NCI-H82 (cell line): ENCODE results near the gene POLR3E.
A peak's percentile ranks its signal among the peaks of the same experiment; 100 is the strongest.
"Not testable (repeated sequence)": the region's sequence is repeated elsewhere in the genome, so short reads cannot be mapped to it uniquely, and the experiment has no call there.

Experiments
- DNase-seq: peaks from one replicate; lab custom pipeline; 2025; lab: John Stamatoyannopoulos, UW

Gene POLR3E

GRCh38 chr16:22335668-22336246 is 38.5 kb downstream of the POLR3E start:
- DNase-seq: no peak

DNA sequence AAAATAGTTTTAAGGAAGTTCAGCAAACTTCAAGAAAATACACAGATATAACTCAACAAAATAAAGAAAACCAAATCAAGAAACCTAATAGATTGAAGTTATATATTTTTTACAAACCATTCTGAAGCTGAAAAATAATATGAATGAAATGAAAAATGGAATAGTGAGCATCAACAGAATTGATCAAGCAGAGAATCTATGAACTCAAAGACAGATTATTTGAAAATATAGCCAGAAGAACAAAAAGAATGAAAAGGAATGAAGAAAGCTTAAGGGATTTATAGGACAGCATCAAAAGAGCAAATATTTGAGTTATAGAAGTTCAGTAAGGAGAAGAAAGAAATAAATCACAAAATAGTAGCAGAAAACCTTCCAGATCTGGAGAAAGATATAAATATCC is 39.4 kb downstream of the POLR3E start:
- DNase-seq: no peak

- DNase-seq: peak; percentile 7
Measured at GRCh38 chr16:22337045-22337444, 39.8 kb downstream of the POLR3E start.

GRCh38 chr16:22337849-22338635 is 40.8 kb downstream of the POLR3E start:
- DNase-seq: peak; percentile 73

- DNase-seq: no peak
Measured at GRCh38 chr16:22340945-22341344, 43.7 kb downstream of the POLR3E start.

DNA sequence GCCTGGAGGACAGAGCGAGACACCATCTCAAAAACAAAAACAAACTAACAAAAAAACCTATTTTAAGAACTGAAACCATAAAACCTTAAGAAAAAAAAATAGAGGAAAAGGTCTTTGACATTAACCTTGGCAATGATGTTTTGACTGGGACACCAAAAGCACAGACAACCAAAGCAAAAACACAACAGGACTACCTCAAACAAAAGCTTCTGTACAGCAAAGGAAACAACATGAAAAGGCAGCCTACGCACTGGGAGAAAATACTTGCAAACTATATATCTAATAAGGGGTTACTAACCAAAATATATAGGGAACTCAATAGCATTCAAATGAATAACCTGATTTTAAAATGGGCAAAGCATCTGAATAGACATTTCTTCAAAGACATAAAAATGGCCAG is 44.9 kb downstream of the POLR3E start:
- DNase-seq: no peak

DNA sequence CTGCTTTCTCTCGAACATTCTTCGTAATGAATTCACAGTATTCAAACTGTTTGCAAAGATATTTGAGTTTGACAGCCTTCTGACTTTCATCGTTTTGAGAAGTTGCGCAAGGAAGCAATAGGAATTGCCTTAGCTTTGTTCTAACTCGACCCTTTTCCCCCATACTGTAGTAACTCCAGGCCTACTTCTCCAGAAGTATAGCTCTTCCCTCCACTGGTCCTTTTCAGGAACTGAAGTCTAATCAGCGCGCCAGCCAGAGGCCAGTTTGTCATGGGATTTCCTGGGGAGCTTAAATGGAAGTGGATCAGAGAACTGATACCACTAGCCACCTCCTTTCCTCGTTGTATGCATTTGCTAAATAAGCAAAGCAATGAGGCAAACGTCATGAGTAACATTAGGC is 49.3 kb downstream of the POLR3E start:
- DNase-seq: no peak

GRCh38 chr16:22347100-22347820 is 50.1 kb downstream of the POLR3E start:
- DNase-seq: no peak

- DNase-seq: no peak
Measured at GRCh38 chr16:22348291-22348690, 51.1 kb downstream of the POLR3E start.

- DNase-seq: not testable (repeated sequence)
Measured at GRCh38 chr16:22351017-22351416, 53.8 kb downstream of the POLR3E start.

DNA sequence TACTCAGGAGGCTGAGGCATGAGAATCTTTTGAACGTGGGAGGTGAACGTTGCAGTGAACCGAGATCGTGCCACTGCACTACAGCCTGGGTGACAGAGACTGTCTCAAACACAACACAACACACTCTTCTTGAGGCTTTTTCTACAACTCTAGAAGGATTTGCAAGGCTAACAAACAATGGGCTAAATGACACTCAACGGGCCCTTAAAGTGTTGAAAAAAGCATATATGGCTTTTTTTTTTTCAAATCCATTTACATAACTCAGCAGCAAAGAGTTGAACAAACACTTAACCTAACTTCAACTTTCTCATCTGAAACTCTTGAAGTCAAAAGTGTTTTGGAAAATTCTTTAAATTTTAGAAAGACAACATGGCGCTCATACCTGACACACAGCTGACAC is 54.9 kb downstream of the POLR3E start:
- DNase-seq: no peak

- no peak for DNase-seq
Measured at GRCh38 chr16:22352723-22353122, 55.5 kb downstream of the POLR3E start.

DNA sequence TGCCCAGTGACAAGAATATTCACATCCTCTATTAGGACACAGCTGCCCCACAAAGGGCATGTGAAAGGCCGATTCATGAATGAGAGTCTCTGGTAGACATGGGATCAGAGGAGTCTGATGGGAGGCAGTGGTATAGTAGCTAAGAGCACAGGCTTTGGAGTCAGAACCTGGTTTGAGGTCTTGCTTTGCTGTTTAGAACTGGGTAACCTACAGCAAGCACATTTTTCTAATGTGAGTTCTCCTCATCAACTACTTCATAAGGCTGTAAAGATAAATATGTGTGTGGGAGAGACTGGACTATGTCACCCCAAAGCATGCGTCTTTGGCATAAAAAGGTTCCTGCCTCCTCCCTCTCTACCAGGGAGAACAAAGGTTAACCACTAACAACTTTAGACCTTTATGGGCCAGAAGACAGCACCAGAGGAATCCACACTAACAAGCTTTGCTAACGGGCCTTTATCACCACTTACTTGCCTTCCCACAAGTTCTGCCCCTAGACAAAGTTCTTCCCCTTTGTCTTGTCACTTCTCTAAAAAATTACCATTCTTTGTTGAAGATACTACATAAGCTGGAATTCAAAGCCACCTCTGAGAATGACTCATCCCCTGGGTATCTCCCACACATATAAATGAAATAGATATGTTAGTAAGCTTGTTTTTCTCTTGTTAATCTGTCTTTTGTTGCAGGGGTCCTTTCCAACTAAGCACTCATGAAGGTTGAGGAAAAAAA is 56.1 kb downstream of the POLR3E start:
- DNase-seq: no peak

- DNase-seq: no peak
Measured at GRCh38 chr16:22353933-22354541, 56.8 kb downstream of the POLR3E start.

GRCh38 chr16:22355487-22355908 is 58.3 kb downstream of the POLR3E start:
- no peak for DNase-seq

GRCh38 chr16:22356930-22357634 is 59.9 kb downstream of the POLR3E start:
- DNase-seq: peak; percentile 48

DNA sequence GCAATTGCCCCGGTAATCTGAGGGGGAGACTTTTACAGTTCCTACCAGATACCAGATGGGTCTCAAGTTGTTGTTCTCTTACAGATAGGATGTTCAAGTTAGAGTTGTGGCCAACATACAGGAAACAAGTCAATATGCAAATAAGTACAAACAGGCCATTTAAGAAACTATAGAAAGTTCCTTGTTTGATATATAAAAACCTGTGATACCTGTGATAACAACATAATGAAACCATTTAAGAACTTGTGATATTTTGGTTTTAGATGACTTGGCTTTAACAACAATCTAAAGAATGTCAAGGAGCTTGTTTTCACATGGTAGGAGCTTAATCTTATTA is 60.4 kb downstream of the POLR3E start:
- no peak for DNase-seq

- no peak for DNase-seq
Measured at GRCh38 chr16:22358000-22358399, 60.8 kb downstream of the POLR3E start.

GRCh38 chr16:22359679-22360078 is 62.5 kb downstream of the POLR3E start:
- DNase-seq: no peak

- DNase-seq: peak; percentile 41
Measured at GRCh38 chr16:22360963-22361659, 63.9 kb downstream of the POLR3E start.

DNA sequence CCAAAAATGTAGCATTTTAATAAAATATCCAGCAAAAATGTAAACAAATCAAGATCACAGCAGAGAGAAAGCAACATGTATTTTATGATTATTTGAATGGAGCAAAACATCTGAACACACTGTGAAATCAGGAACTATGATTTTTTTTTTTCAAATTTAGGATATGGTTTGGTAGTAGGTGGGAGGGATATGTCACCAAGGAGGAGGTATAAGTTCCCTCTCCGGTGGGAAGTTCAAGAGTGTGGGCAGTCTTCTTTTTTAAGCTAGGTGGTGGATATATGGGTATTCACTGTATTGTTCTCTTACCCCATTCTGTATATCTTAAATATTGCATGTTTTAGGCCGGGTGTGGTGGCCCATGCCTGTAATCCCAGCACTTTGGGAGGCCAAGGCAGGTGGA is 67.0 kb downstream of the POLR3E start:
- no peak for DNase-seq
